K562 (cell line): ENCODE measurements around the gene DRAXIN. TPM values are rescaled to one million over a fixed set of nuclear protein-coding genes. Genes with fewer than 3 reads are reported as not detected.
A peak's percentile ranks its signal among the peaks of the same experiment; 100 is the strongest.

Experiments
- BHLHE40 ChIP-seq: IDR thresholded peaks from 2 replicates; pipeline ENCODE4 v1.6.1; 2011; ENCODE audit warnings: low read length, improper control_type of control experiment
- CBFA2T2 ChIP-seq: fragments of 450-650 bp; conservative IDR thresholded peaks from 2 replicates; pipeline ENCODE4 v1.6.1; 2017; ENCODE audit warnings: mild to moderate bottlenecking
- CEBPZ ChIP-seq: fragments of 150-350 bp; IDR thresholded peaks from 2 replicates; pipeline ENCODE4 v1.6.1; 2014; ENCODE audit warnings: low read depth, mild to moderate bottlenecking, low read length, borderline replicate concordance
- CHCHD3 ChIP-seq: fragments of 250-450 bp; sonication (Bioruptor Pico); IDR thresholded peaks from 2 replicates; pipeline ENCODE4 v2.1.2; 2022; ENCODE audit warnings: mild to moderate bottlenecking
- CSDE1 ChIP-seq, 2 experiments: fragments of 450-650 bp; IDR thresholded peaks; 2 replicates each; pipeline ENCODE4 v1.6.1; 2016; ENCODE audit warnings: mild to moderate bottlenecking in 1 of 2
- CUX1 ChIP-seq: fragments of 200-800 bp; sonication (Bioruptor generic); IDR thresholded peaks from 2 replicates; pipeline ENCODE4 v1.6.1; 2016; ENCODE audit warnings: missing genetic modification characterization, missing compliant biosample characterization
- GABPA ChIP-seq: fragments of 200-800 bp; sonication (Bioruptor generic); conservative IDR thresholded peaks from 2 replicates; pipeline ENCODE4 v1.6.1; 2016; ENCODE audit warnings: low read depth, missing genetic modification characterization, missing compliant biosample characterization
- HMBOX1 ChIP-seq: sonication (generic); IDR thresholded peaks from 2 replicates; pipeline ENCODE4 v1.6.1; 2016
- HOXB6 ChIP-seq: fragments of 250-450 bp; sonication (Bioruptor Pico); IDR thresholded peaks from 2 replicates; pipeline ENCODE4 v1.5.1; 2022; ENCODE audit warnings: mild to moderate bottlenecking, borderline replicate concordance
- MAFK ChIP-seq: IDR thresholded peaks from 2 replicates; pipeline ENCODE4 v1.6.1; 2011; ENCODE audit warnings: low read length, improper control_type of control experiment
- NFIX ChIP-seq: fragments of 250-450 bp; sonication (Bioruptor Pico); IDR thresholded peaks from 2 replicates; pipeline ENCODE4 v1.4.0; 2020; ENCODE audit warnings: low read depth, mild to moderate bottlenecking, moderate library complexity
- PYGO2 ChIP-seq: fragments of 450-650 bp; IDR thresholded peaks from 2 replicates; pipeline ENCODE4 v1.6.1; 2016; ENCODE audit warnings: mild to moderate bottlenecking, missing genetic modification characterization, moderate library complexity, missing compliant biosample characterization
- SMAD3 ChIP-seq: fragments of 450-650 bp; formaldehyde crosslinking; conservative IDR thresholded peaks from 2 replicates; pipeline ENCODE4 v1.4.0; 2020; ENCODE audit warnings: mild to moderate bottlenecking
- TEAD4 ChIP-seq, 2 experiments: sonication (generic) in 1 of 2; formaldehyde crosslinking in 1 of 2; IDR thresholded peaks; 2 replicates each; pipeline versions ENCODE4 v1.6.1 to v1.8.0; 2012 to 2022; ENCODE audit warnings: borderline replicate concordance in 1 of 2, inconsistent platforms in 1 of 2, low read length in 1 of 2, mild to moderate bottlenecking in 1 of 2, missing genetic modification reagents in 1 of 2
- TOE1 ChIP-seq, 2 experiments: fragments of 450-650 bp in 1 of 2; sonication (generic) in 1 of 2; formaldehyde crosslinking in 1 of 2; IDR thresholded peaks; 2 replicates each; pipeline versions ENCODE4 v1.7.1 to v1.8.0; 2016 to 2022; ENCODE audit warnings: borderline replicate concordance in 2 of 2, mild to moderate bottlenecking in 2 of 2, antibody characterized with exemption in 1 of 2, inconsistent platforms in 1 of 2, low read depth in 1 of 2, missing genetic modification reagents in 1 of 2, moderate library complexity in 1 of 2
- ZC3H11A ChIP-seq: IDR thresholded peaks from 2 replicates; pipeline ENCODE4 v1.6.1; 2012; ENCODE audit warnings: low read depth, low read length, improper control_type of control experiment
- ZSCAN29 ChIP-seq: fragments of 450-650 bp; IDR thresholded peaks from 2 replicates; pipeline ENCODE4 v1.6.1; 2017
- polyA plus RNA-seq, 8 experiments: library from polyadenylated mRNA; depleted of rRNA in 4 of 8; stranded (reverse) in 5 of 8; unstranded in 3 of 8; fragments of >200 nt; fragmentation: Nextera tagmentation in 2 of 8; fragmentation: Illumina TruSeq in 1 of 8; extraction: Ambion mirVana in 2 of 8; extraction: Trizol in 1 of 8; gene quantifications; 2 replicates each; pipeline versions ENCODE4 v1.2.1 to v1.2.3, GENCODE V29; 2011 to 2014; ENCODE audit warnings: inconsistent platforms in 1 of 8, missing spikeins in 1 of 8
- total RNA-seq, 7 experiments: library from RNA; depleted of rRNA in 6 of 7; stranded (reverse); fragments of >200 nt in 6 of 7; fragmentation: Illumina TruSeq in 2 of 7; extraction: Trizol in 2 of 7; gene quantifications; 2 replicates each; pipeline versions ENCODE4 v1.2.1 to v1.2.3, GENCODE V29; 2011 to 2021; ENCODE audit warnings: low replicate concordance in 1 of 7

The DRAXIN gene
- total and polyA plus RNA-seq, 9 of the 15 experiments (the other 6 are each of a cell fraction or from before 2014, with no cell fraction given): 0.01 to 0.04 (median 0.01) TPM; not detected in 6

- TF ChIP-seq CUX1 (CRISPR knock-in tag) (no peak), HOXB6 (CRISPR knock-in tag) (no peak), PYGO2 (no peak), TOE1 (IDR thresholded peaks at IDR 0.05; ENCODE audit: borderline replicate concordance) (peak; percentile 100), TOE1 (CRISPR knock-in tag; IDR thresholded peaks at IDR 0.05; ENCODE audit: borderline replicate concordance, low read depth) (peak; percentile 19; the same call in 1 of the 2 replicates), MAFK (no peak), CEBPZ (no peak), ZC3H11A (no peak), CBFA2T2 (peak; percentile 98), HMBOX1 (no peak), CSDE1 (IDR thresholded peaks at IDR 0.05) (peak in 1 of 2 experiments; percentile 90; a peak in 2 of 4 replicates), SMAD3 (no peak), TEAD4 (IDR thresholded peaks at IDR 0.05; ENCODE audit: low read length) (no peak), TEAD4 (CRISPR knock-in tag; IDR thresholded peaks at IDR 0.05; ENCODE audit: borderline replicate concordance) (no peak), GABPA (tag) (peak; percentile 43; the same call in 1 of the 2 replicates), ZSCAN29 (no peak), CHCHD3 (CRISPR knock-in tag) (no peak; the same call in 1 of the 2 replicates), BHLHE40 (peak; percentile 91), NFIX (CRISPR knock-in tag) (no peak)
These were observed 44.6 kb downstream of the DRAXIN start, which contains the start of gene AGTRAP (continued) for GRCh38 chr1:11735854-11736745.
